Activated T-helper 2 cell treated with anti-CD3 and anti-CD28 coated beads, Interferon-gamma antibody, Interleukin-2, Interleukin-4, amounts not matched to agents 10 μg/mL and 5 μg/mL and 100 μg/mL, durations not matched to agents 14 hours and 24 hours and 36 hours (primary cell): ENCODE measurements around the gene NLRP3. TPM values are rescaled to one million over a fixed set of nuclear protein-coding genes. Genes with fewer than 3 reads are reported as not detected.
"Not testable (repeated sequence)": the region's sequence is repeated elsewhere in the genome, so short reads cannot be mapped to it uniquely, and the experiment has no call there.

Experiments
- DNase-seq: peaks from one replicate; pipeline ENCODE4 v3.0.0; 2021; ENCODE audit warnings: low spot score
- H3K27ac Mint-ChIP-seq: one replicate; pipeline ENCODE4 v1.8.0; 2021; ENCODE audit warnings: mixed read lengths
- H3K27me3 Mint-ChIP-seq: one replicate; pipeline ENCODE4 v1.8.0; 2021; ENCODE audit warnings: low read depth, mixed read lengths
- H3K36me3 Mint-ChIP-seq: one replicate; pipeline ENCODE4 v1.8.0; 2021; ENCODE audit warnings: low read depth, mixed read lengths
- H3K4me1 Mint-ChIP-seq: one replicate; pipeline ENCODE4 v1.8.0; 2021; ENCODE audit warnings: low read depth, mixed read lengths
- H3K4me3 Mint-ChIP-seq: one replicate; pipeline ENCODE4 v1.8.0; 2021; ENCODE audit warnings: low read depth, mild to moderate bottlenecking, moderate library complexity, mixed read lengths
- H3K9me3 Mint-ChIP-seq: one replicate; pipeline ENCODE4 v1.8.0; 2021; ENCODE audit warnings: mixed read lengths
- intact Hi-C: fragments of 100-400 bp; cut with micrococcal nuclease; formaldehyde crosslinking; loops from one replicate; pipeline ENCODE4 v1.15.1; 2023
- total RNA-seq: library from RNA; stranded (reverse); gene quantifications from 2 replicates; pipeline ENCODE4 v1.2.3, GENCODE V29; 2022

The NLRP3 gene
- total RNA-seq, 1 donor from 2014 or later, result 0.09 TPM

GRCh38 chr1:247470942-247471429 is 55.0 kb downstream of the NLRP3 start:
- DNase-seq, H3K27ac Mint-ChIP-seq, H3K36me3 Mint-ChIP-seq, H3K9me3 Mint-ChIP-seq, H3K4me3 Mint-ChIP-seq, H3K4me1 Mint-ChIP-seq, H3K27me3 Mint-ChIP-seq, intact Hi-C loops: not testable (repeated sequence)

GRCh38 chr1:247471445-247472016 is 55.6 kb downstream of the NLRP3 start:
- no peak overlapping the region for H3K27ac Mint-ChIP-seq
- DNase-seq, result no peak
- peaks cover 3% of the 10 kb centered on the region for H3K27me3 Mint-ChIP-seq
- peaks cover 9% of the 10 kb centered on the region for H3K9me3 Mint-ChIP-seq
- no peak overlapping the region for H3K4me3 Mint-ChIP-seq
- no peaks in the 10 kb centered on the region for H3K36me3 Mint-ChIP-seq
- intact Hi-C loops, result no loop called here
- H3K4me1 Mint-ChIP-seq, result peaks cover 1% of the 10 kb centered on the region

- DNase-seq, result no peak
- peaks cover 1% of the 10 kb centered on the region for H3K4me1 Mint-ChIP-seq
- peaks cover 9% of the 10 kb centered on the region for H3K9me3 Mint-ChIP-seq
- intact Hi-C loops, result no loop called here
- no peak overlapping the region for H3K27ac Mint-ChIP-seq
- no peaks in the 10 kb centered on the region for H3K36me3 Mint-ChIP-seq
- no peak overlapping the region for H3K4me3 Mint-ChIP-seq
- H3K27me3 Mint-ChIP-seq, result peaks cover 3% of the 10 kb centered on the region
These were observed 56.1 kb downstream of the NLRP3 start for GRCh38 chr1:247472035-247472434.

- intact Hi-C loops, result no loop called here
- Mint-ChIP-seq H3K36me3 (no peaks in the 10 kb centered on the region), H3K27me3 (no peaks in the 10 kb centered on the region), H3K4me1 (no peaks in the 10 kb centered on the region), H3K9me3 (peaks cover 9% of the 10 kb centered on the region), H3K4me3 (no peak overlapping the region), H3K27ac (no peak overlapping the region)
- DNase-seq, result no peak
These were observed 58.4 kb downstream of the NLRP3 start for GRCh38 chr1:247474367-247474766.

- no peaks in the 10 kb centered on the region for H3K4me1 Mint-ChIP-seq
- no peak overlapping the region for H3K27ac Mint-ChIP-seq
- no peaks in the 10 kb centered on the region for H3K27me3 Mint-ChIP-seq
- no peaks in the 10 kb centered on the region for H3K36me3 Mint-ChIP-seq
- H3K9me3 Mint-ChIP-seq, result peaks cover 9% of the 10 kb centered on the region
- intact Hi-C loops, result no loop called here
- H3K4me3 Mint-ChIP-seq, result no peak overlapping the region
- no peak for DNase-seq
These were observed 59.8 kb downstream of the NLRP3 start for GRCh38 chr1:247475793-247476192.

GRCh38 chr1:247476328-247477058 is 60.5 kb downstream of the NLRP3 start:
- H3K36me3 Mint-ChIP-seq, H3K4me1 Mint-ChIP-seq, H3K27ac Mint-ChIP-seq, H3K27me3 Mint-ChIP-seq, DNase-seq, H3K9me3 Mint-ChIP-seq, H3K4me3 Mint-ChIP-seq, intact Hi-C loops: not testable (repeated sequence)

GRCh38 chr1:247482747-247483146 is 66.8 kb downstream of the NLRP3 start:
- no peaks in the 10 kb centered on the region for H3K4me1 Mint-ChIP-seq
- H3K27ac Mint-ChIP-seq, result no peak overlapping the region
- H3K9me3 Mint-ChIP-seq, result no peaks in the 10 kb centered on the region
- no peak for DNase-seq
- H3K4me3 Mint-ChIP-seq, result no peak overlapping the region
- H3K27me3 Mint-ChIP-seq, result no peaks in the 10 kb centered on the region
- intact Hi-C loops, result no loop called here
- H3K36me3 Mint-ChIP-seq, result no peaks in the 10 kb centered on the region

GRCh38 chr1:247487057-247487456 is 71.1 kb downstream of the NLRP3 start:
- Mint-ChIP-seq H3K27me3 (peaks cover 6% of the 10 kb centered on the region), H3K4me1 (no peaks in the 10 kb centered on the region), H3K9me3 (no peaks in the 10 kb centered on the region), H3K36me3 (no peaks in the 10 kb centered on the region), H3K27ac (no peak overlapping the region), H3K4me3 (no peak overlapping the region)
- intact Hi-C loops, result loop anchor here (1.0 kb wide), 2 partner anchors 97 to 115 kb away; no protein-coding TSS in a partner anchor
- no peak for DNase-seq

GRCh38 chr1:247491328-247491727 is 75.4 kb downstream of the NLRP3 start:
- intact Hi-C loops, result no loop called here
- no peak overlapping the region for H3K27ac Mint-ChIP-seq
- no peak overlapping the region for H3K4me3 Mint-ChIP-seq
- DNase-seq, result no peak
- H3K36me3 Mint-ChIP-seq, result no peaks in the 10 kb centered on the region
- H3K4me1 Mint-ChIP-seq, result no peaks in the 10 kb centered on the region
- H3K27me3 Mint-ChIP-seq, result peaks cover 14% of the 10 kb centered on the region
- H3K9me3 Mint-ChIP-seq, result no peaks in the 10 kb centered on the region

GRCh38 chr1:247493106-247493505 is 77.1 kb downstream of the NLRP3 start:
- Mint-ChIP-seq H3K4me1 (no peaks in the 10 kb centered on the region), H3K27ac (no peak overlapping the region), H3K4me3 (no peak overlapping the region), H3K27me3 (peaks cover 14% of the 10 kb centered on the region), H3K9me3 (no peaks in the 10 kb centered on the region), H3K36me3 (no peaks in the 10 kb centered on the region)
- intact Hi-C loops, result no loop called here
- no peak for DNase-seq

GRCh38 chr1:247494767-247495166 is 78.8 kb downstream of the NLRP3 start:
- Mint-ChIP-seq H3K36me3 (no peaks in the 10 kb centered on the region), H3K27me3 (peaks cover 15% of the 10 kb centered on the region), H3K9me3 (no peaks in the 10 kb centered on the region), H3K27ac (no peak overlapping the region), H3K4me1 (no peaks in the 10 kb centered on the region), H3K4me3 (no peak overlapping the region)
- intact Hi-C loops, result no loop called here
- no peak for DNase-seq

GRCh38 chr1:247496581-247497285 is 80.8 kb downstream of the NLRP3 start:
- peaks cover 13% of the 10 kb centered on the region for H3K27me3 Mint-ChIP-seq

More at GRCh38 chr1:247496581-247497285, 80.8 kb downstream of the NLRP3 start:
- H3K36me3 Mint-ChIP-seq, result no peaks in the 10 kb centered on the region
- no peak overlapping the region for H3K27ac Mint-ChIP-seq
- intact Hi-C loops, result no loop called here
- no peaks in the 10 kb centered on the region for H3K9me3 Mint-ChIP-seq
- DNase-seq, result no peak
- H3K4me3 Mint-ChIP-seq, result no peak overlapping the region
- H3K4me1 Mint-ChIP-seq, result no peaks in the 10 kb centered on the region
